Measurements from ENCODE around the gene SUFU. TPM values are rescaled to one million over a fixed set of nuclear protein-coding genes. Genes with fewer than 3 reads are reported as not detected.

The SUFU gene
- total and polyA plus RNA-seq, 2 of the 4 experiments (the other 2 are of a cell fraction) = 2.2 to 11.0 TPM

GRCh38 chr10:102458656-102459055 lies 45.1 kb upstream of the SUFU start:
- Histone ChIP-seq H2BK20ac (ENCODE audit: low read depth, low read length) (no peak overlapping the region), H3K4ac (ENCODE audit: low read depth, low read length) (no peak overlapping the region), H3K4me2 (ENCODE audit: low read depth, low read length) (no peak overlapping the region), H3K27me3 (ENCODE audit: control insufficient read depth, insufficient read depth, low read length) (peaks cover 16% of the 10 kb centered on the region), H3K4me3 (ENCODE audit: insufficient read depth, low read depth, low read length) (no peak overlapping the region), H3K18ac (ENCODE audit: low read depth, low read length) (no peak overlapping the region), H2AFZ (replicated peaks; ENCODE audit: low read length, poor library complexity) (no peak overlapping the region), H3K27ac (ENCODE audit: insufficient read depth, low read length) (no peak overlapping the region), H4K8ac (ENCODE audit: low read depth in 2 of 2, low read length in 2 of 2) (no peak overlapping the region), H2BK5ac (ENCODE audit: low read depth, low read length, poor library complexity, severe bottlenecking) (no peak overlapping the region), H2BK15ac (ENCODE audit: low read depth, low read length) (no peak overlapping the region), H3K9me3 (ENCODE audit: control insufficient read depth, insufficient read depth, low read length) (no peaks in the 10 kb centered on the region), H2BK120ac (ENCODE audit: low read depth, low read length) (no peak overlapping the region), H2AK9ac (replicated peaks; ENCODE audit: low read depth, low read length, poor library complexity) (no peak overlapping the region), H4K5ac (ENCODE audit: low read depth, low read length) (no peak overlapping the region), H3K79me1 (ENCODE audit: low read depth in 1 of 2, low read length in 2 of 2) (no peaks in the 10 kb centered on the region), H3K23ac (ENCODE audit: low read depth, low read length) (no peak overlapping the region), H3K36me3 (ENCODE audit: control insufficient read depth, insufficient read depth, low read length) (no peaks in the 10 kb centered on the region), H3K56ac (ENCODE audit: extremely low read depth, insufficient read depth, low read length) (no peak overlapping the region), H3K4me1 (ENCODE audit: control insufficient read depth, insufficient read depth, low read length) (peaks cover 12% of the 10 kb centered on the region), H3K9me1 (ENCODE audit: insufficient read depth, low read length) (peaks cover 12% of the 10 kb centered on the region), H4K91ac (ENCODE audit: insufficient read depth, low read depth, low read length) (no peak overlapping the region), H3K9ac (ENCODE audit: low read depth, low read length) (no peak overlapping the region), H4K20me1 (ENCODE audit: insufficient read depth, low read length) (no peaks in the 10 kb centered on the region), H3K14ac (replicated peaks; ENCODE audit: low read depth, low read length) (no peak overlapping the region), H2AK5ac (ENCODE audit: low read depth, low read length) (no peak overlapping the region)
- no peak for TF ChIP-seq RAD21 (IDR thresholded peaks at IDR 0.05; ENCODE audit: low read length)
- TF ChIP-seq RFX5 (IDR thresholded peaks at IDR 0.05; ENCODE audit: low read depth, low read length) = no peak
- no peak for TF ChIP-seq BHLHE40 (IDR thresholded peaks at IDR 0.05; ENCODE audit: low read depth, low read length)
- no peak for TF ChIP-seq RCOR1 (IDR thresholded peaks at IDR 0.05; ENCODE audit: insufficient replicate concordance, low read length)
- TF ChIP-seq MAFK (IDR thresholded peaks at IDR 0.05; ENCODE audit: low read depth, low read length) = no peak
- DNase-seq (no peak), ATAC-seq (ENCODE audit: low read depth) (no peak)
- no TSS peak for BruUV-seq (replicated peaks)
- ChIA-PET POLR2A (ENCODE audit: unreplicated experiment) (no interaction called here), CTCF (no interaction called here)
- in situ Hi-C loops (cut with MboI; ENCODE audit: low sequenced_read_pairs) = no loop called here
- intact Hi-C loops (cut with micrococcal nuclease) = no loop called here
- dilution Hi-C loops (cut with HindIII; ENCODE audit: low sequenced_read_pairs, unreplicated experiment) = no loop called here
- no CpG with 5 or more reads among the region's 4 CpGs for WGBS, 2 experiments (ENCODE audit: extremely low coverage in 2 of 2, insufficient read length in 1 of 2)

Data from IMR-90 (cell line).